ENCODE results near the gene FHL2. TPM values are rescaled to one million over a fixed set of nuclear protein-coding genes. Genes with fewer than 3 reads are reported as not detected.
A peak's percentile ranks its signal among the peaks of the same experiment; 100 is the strongest.

Gene FHL2
- total and polyA plus RNA-seq, 9 of the 15 experiments (the other 6 are each of a cell fraction or from before 2014, with no cell fraction given) = 7.5 to 33.1 (median 23.9) TPM

GRCh38 chr2:105369777-105370690, 28.8 kb downstream of the FHL2 start (continued):
- TF ChIP-seq MAX (CRISPR knock-in tag; IDR thresholded peaks at IDR 0.05) (peak; percentile 77), FOXP1 (CRISPR knock-in tag; IDR thresholded peaks at IDR 0.05) (peak; percentile 55; the same call in 1 of the 2 replicates), TARDBP (IDR thresholded peaks at IDR 0.05) (no peak), MYNN (IDR thresholded peaks at IDR 0.05) (peak; percentile 31; the same call in 1 of the 2 replicates), MYNN (CRISPR knock-in tag; IDR thresholded peaks at IDR 0.05) (no peak)

- ATAC-seq (no peak), DNase-seq (ENCODE audit: extremely low read depth in 1 of 4, low spot score in 3 of 4) (no peak), FAIRE-seq (no peak)
- Histone ChIP-seq H3K79me2 (ENCODE audit: control insufficient read depth, insufficient read depth, low read length) (no peaks in the 10 kb centered on the region), H3K27me3 (ENCODE audit: control insufficient read depth in 2 of 2, insufficient read depth in 2 of 2, low read length in 2 of 2) (no peaks in the 10 kb centered on the region), H3K9me1 (ENCODE audit: control insufficient read depth, insufficient read depth, low read length) (no peaks in the 10 kb centered on the region), H3K27ac (ENCODE audit: extremely low read depth, low read depth, low read length) (no peak overlapping the region), H3K4me2 (ENCODE audit: insufficient read depth, low read length) (no peak overlapping the region), H3K4me3 (no peak overlapping the region), H3K36me3 (ENCODE audit: control insufficient read depth, insufficient read depth, low read length) (peaks cover 71% of the 10 kb centered on the region; the same call in 2 of the 3 replicates), H2AFZ (ENCODE audit: low read depth, low read length) (no peak overlapping the region), H3K9me3 (replicated peaks; ENCODE audit: control insufficient read depth, insufficient read depth, low read depth, low read length) (no peaks in the 10 kb centered on the region), H3K4me1 (replicated peaks in 1 of 2; ENCODE audit: control insufficient read depth in 2 of 2, insufficient read depth in 2 of 2, low read length in 2 of 2) (peaks cover 0 to 4% of the 10 kb centered on the region in 2 experiments; a peak in 2 of 5 replicates), H3K9ac (ENCODE audit: insufficient read depth in 1 of 2, low read depth in 2 of 2, low read length in 2 of 2) (no peak overlapping the region), H4K20me1 (replicated peaks; ENCODE audit: control insufficient read depth, insufficient read depth, low read length) (no peaks in the 10 kb centered on the region)
- ChIA-PET CTCF (ENCODE audit: low intra/inter-chr PET ratio) (interaction anchor here (0.7 to 4.1 kb wide), 4 partner anchors 87 to 535 kb away, joined by 3 to 117 read pairs (median 8); no protein-coding TSS in a partner anchor), POLR2A (interaction anchor here (0.8 to 0.9 kb wide), 2 partner anchors 22 to 151 kb away, joined by 3 read pairs; no protein-coding TSS in a partner anchor)
- in situ Hi-C loops (cut with MboI) = no loop called here
- intact Hi-C loops (cut with micrococcal nuclease) = loop anchor here (1.0 kb wide), 1 partner anchor 152 kb away; no protein-coding TSS in a partner anchor
- BruUV-seq (replicated peaks) = no TSS peak
- 71% methylated on average over 8 of the region's 8 CpGs for WGBS (ENCODE audit: insufficient coverage, low coverage, missing lambda C conversion rate)
- TF ChIP-seq ZNF551 (CRISPR knock-in tag; IDR thresholded peaks at IDR 0.05) = no peak
- no peak for TF ChIP-seq TCF7 (IDR thresholded peaks at IDR 0.05; ENCODE audit: borderline replicate concordance)
- no peak for TF ChIP-seq THRB (CRISPR knock-in tag; conservative IDR thresholded peaks at IDR 0.05)
- TF ChIP-seq HMG20A (CRISPR knock-in tag; conservative IDR thresholded peaks at IDR 0.05) = no peak
- TF ChIP-seq RBFOX2 (IDR thresholded peaks at IDR 0.05; ENCODE audit: low read depth, low read length) = no peak
- no peak for TF ChIP-seq E4F1 (CRISPR knock-in tag; IDR thresholded peaks at IDR 0.05; ENCODE audit: borderline replicate concordance)
- no peak for TF ChIP-seq HDAC8 (tag; IDR thresholded peaks at IDR 0.05)
- no peak for TF ChIP-seq THRA (IDR thresholded peaks at IDR 0.05)
- no peak for TF ChIP-seq KLF13 (tag; IDR thresholded peaks at IDR 0.05; ENCODE audit: borderline replicate concordance, low read depth)
These were observed 30.0 kb downstream of the FHL2 start for GRCh38 chr2:105368759-105369408.
